Fibroblast of mammary gland (primary cell): ENCODE results near the gene RGP1.

Source experiments
- DNase-seq: peaks from one replicate; pipeline ENCODE4 v3.0.0-alpha.2; 2010; ENCODE audit warnings: low read depth
- H3K4me3 ChIP-seq: 2 replicates; pipeline ENCODE4 v1.5.1; 2011; ENCODE audit warnings: low read depth, mild to moderate bottlenecking, low read length, moderate library complexity; ENCODE audit not compliant: control insufficient read depth
- TF ChIP-seq, protein P1 (sequence below): conservative IDR thresholded peaks from 2 replicates; pipeline ENCODE4 v1.5.1; 2011; ENCODE audit warnings: low read depth, low read length, inconsistent platforms; ENCODE audit not compliant: control insufficient read depth, insufficient read depth

The RGP1 gene

DNA sequence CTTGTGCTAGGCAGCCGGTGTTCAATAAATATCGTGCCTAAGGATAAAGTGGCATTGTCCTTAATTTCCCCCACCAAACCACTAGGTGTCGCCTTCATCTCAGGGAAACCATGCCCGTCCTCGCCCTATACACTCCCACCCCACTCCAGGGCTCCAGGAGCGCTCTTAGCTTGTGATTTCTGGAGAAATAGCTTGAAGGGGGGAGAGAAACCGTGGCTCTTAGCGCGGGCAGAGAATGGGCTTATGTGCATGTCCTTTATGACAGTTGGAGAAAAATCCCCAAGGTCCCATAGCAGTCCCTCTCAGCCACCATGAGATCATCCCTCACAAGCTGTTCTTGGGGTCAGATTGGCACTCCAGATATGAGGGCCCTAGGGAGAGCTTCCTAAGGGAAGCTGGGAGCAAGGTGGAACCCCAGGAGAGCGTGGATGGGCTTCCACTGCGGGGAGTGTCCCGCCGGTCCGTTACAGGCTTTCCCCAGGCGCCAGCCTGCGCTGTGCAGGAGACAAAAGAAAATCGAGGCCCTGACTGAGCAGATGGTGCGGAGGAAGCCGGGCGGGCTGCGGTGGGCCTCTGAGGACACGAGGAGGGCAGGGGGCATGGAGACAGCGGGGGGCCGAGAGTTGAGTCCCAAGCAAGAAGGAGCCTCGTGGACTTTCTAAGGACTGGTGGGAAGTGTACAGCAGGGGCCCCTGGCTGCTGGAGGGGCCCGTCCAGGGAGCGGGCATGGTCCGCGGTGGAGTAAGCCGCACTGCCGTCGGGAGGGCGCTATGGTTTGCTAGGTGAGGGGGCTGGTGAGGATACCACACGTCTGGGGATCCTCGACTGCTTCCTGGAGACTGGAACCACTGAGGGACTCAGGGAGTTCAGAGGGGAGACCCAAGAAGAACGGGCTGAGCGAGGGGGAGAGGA is 41.6 kb downstream of the RGP1 start:
- peak; percentile 89 for DNase-seq
- peak overlapping the region; percentile 12 for H3K4me3 ChIP-seq
- TF ChIP-seq, protein P1, sequence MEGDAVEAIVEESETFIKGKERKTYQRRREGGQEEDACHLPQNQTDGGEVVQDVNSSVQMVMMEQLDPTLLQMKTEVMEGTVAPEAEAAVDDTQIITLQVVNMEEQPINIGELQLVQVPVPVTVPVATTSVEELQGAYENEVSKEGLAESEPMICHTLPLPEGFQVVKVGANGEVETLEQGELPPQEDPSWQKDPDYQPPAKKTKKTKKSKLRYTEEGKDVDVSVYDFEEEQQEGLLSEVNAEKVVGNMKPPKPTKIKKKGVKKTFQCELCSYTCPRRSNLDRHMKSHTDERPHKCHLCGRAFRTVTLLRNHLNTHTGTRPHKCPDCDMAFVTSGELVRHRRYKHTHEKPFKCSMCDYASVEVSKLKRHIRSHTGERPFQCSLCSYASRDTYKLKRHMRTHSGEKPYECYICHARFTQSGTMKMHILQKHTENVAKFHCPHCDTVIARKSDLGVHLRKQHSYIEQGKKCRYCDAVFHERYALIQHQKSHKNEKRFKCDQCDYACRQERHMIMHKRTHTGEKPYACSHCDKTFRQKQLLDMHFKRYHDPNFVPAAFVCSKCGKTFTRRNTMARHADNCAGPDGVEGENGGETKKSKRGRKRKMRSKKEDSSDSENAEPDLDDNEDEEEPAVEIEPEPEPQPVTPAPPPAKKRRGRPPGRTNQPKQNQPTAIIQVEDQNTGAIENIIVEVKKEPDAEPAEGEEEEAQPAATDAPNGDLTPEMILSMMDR: peak; percentile 91

DNA sequence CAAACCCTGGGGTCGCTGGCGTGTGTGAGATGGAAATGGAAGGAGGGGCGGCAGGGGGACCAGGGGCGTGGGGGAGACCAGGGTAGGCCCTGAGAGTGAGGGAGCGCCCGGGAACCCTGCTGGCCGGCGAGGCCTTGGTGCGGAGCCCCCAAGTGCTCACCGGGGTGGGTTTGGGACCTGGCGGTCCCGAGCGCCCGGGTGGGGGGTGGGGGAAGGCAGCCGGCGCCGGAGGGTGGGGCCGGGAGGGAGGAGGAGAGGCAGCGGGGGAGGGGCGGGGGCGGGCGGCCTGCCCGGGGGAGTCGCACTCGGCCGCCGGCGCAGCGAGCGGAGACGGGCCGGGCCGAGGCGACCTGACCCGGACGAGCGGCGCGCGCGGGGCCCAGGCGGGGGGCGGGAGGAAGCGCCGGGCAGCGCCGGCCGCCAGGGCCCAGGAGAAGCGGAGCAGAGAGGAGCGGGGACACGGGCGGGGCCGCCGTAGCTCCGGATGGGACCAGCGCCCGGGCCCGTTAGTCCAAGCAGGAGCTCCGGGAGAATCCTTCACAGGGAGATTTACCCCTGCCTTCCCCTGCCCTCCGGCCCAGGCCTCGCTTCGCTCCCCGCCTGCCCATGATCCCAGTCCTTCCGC is 42.3 kb downstream of the RGP1 start, which contains the start of gene NPR2:
Gene NPR2, plus strand, starts transcription at position 295 of the 625 bp plus-strand sequence. CDS start 818 bp downstream, outside the sequence.
- H3K4me3 ChIP-seq: peak within 1 kb of the TSS; percentile 57
- DNase-seq: no peak
- TF ChIP-seq, protein P1: no peak

DNA sequence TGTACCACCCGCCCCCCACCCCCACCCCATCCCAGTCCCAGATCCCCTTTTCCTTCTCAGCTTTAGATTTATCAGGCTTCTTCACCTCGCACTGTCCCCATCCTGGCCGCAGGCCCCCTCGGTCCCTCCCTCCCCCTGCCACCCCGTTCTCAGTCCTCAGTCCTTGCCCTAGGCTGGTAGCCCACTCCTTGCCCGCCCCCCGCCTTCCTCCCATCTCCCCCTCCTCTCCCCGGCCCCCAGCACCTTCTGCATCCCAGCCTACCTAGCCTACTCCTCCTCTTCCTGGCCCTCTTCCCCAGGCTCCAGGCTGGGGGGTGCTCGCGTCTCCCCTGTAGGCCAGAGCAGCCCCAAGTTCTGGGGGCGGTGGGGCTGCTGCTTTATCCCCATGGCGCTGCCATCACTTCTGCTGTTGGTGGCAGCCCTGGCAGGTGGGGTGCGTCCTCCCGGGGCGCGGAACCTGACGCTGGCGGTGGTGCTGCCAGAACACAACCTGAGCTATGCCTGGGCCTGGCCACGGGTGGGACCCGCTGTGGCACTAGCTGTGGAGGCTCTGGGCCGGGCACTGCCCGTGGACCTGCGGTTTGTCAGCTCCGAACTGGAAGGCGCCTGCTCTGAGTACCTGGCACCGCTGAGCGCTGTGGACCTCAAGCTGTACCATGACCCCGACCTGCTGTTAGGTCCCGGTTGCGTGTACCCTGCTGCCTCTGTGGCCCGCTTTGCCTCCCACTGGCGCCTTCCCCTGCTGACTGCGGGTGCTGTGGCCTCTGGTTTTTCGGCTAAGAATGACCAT is 43.1 kb downstream of the RGP1 start:
- TF ChIP-seq, protein P1: no peak
- peak overlapping the region; percentile 57 for H3K4me3 ChIP-seq
- DNase-seq: no peak

DNA sequence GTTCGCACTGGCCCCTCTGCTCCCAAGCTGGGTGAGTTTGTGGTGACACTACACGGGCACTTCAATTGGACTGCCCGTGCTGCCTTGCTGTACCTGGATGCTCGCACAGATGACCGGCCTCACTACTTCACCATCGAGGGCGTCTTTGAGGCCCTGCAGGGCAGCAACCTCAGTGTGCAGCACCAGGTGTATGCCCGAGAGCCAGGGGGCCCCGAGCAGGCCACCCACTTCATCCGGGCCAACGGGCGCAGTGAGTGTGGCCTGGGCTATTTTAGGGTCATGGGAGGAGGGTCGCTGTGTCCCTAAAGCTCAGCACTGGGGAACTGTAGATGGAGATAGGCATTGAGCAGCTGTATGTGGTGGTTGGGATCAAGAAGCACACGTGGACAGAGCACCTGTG is 43.7 kb downstream of the RGP1 start:
- peak overlapping the region; percentile 57 for H3K4me3 ChIP-seq
- DNase-seq: no peak
- TF ChIP-seq, protein P1: no peak

DNA sequence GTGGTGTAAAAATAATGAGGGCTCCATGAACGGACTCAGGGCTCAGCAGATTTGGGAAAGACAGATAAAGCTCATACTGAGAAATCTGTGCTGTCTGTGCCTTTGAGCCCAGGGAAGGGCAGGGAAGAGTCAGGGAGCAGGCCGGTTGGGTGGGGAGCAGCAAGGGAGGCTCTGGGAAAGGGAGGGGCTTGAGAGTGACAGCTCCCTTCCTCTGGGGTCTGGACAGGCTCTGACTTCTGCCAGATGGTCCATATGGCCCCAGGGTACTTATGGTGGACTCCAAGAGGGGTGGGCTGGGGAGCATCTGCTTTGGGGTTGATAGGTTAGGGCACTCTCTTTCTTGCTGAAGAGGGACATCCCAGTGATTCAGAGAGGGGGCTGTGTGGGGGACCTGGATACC is 44.4 kb downstream of the RGP1 start:
- no peak for DNase-seq
- H3K4me3 ChIP-seq: peak overlapping the region; percentile 57
- TF ChIP-seq, protein P1: no peak

DNA sequence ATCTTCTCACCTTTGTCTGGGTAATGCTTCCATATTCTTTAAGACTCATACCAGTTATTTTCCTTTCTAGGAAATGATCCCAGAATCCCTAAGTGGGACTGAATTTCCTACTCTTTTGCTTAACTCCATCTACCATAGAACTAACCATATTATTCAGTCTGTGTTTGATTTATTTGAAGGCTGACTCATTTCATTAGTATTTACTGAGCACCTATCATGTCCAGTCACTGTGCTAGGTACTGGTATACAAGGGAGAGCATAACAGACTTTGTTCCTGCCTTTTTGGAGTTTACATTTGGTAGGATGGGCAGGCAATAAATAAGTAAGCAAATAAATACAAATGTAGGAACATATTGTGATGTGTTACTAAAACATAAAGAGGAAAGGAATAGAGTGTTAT is 46.6 kb downstream of the RGP1 start:
- TF ChIP-seq, protein P1: no peak
- H3K4me3 ChIP-seq: no peak overlapping the region
- no peak for DNase-seq
